ENCODE results near the gene FKBP9. TPM values are rescaled to one million over a fixed set of nuclear protein-coding genes. Genes with fewer than 3 reads are reported as not detected.
"Not testable (repeated sequence)": the region's sequence is repeated elsewhere in the genome, so short reads cannot be mapped to it uniquely, and the experiment has no call there.

The FKBP9 gene
- total RNA-seq, 1 donor from 2014 or later, result 186 TPM

DNA sequence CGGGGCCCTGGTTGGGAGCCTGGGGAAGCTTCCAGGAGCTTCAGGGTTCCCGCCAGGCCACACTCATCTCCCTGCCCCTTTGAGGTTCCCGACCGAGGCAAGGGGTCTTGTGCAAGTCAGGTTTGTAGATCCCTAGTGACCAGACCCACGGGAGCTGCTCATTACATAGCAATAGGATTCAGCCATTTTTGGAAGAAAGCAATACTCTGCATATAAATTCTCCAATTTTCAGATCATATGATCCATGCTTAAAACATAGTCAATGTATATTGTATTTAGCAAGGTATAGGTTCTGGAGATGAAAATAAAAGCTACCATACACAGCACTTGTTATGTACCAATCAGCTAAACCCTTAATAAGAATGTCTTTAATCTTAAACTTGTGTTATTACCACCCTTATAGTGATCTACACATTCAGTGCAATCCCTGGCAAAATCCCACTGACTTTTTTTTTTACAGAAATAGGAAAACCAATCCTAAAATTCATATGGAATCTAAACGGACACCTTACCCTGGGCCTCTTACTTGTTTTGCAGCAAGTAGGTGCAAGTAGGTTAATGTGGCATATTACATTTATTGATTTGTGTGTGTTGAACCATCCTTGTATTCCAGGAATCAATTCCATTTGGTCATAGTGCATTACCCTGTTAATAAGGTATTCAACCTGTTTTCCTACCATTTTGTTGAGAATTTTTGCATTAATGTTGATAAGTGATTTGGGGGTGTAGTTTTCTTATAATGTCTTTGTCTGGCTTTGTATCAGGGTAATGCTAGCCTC lies 13.8 kb upstream of the FKBP9 start:
- no peak for DNase-seq (ENCODE audit: low spot score in 2 of 2, unreplicated experiment in 2 of 2)
- Mint-ChIP-seq H3K27ac (no peak overlapping the region), H3K4me3 (peak overlapping the region; percentile 86), H3K9me3 (peaks cover 25% of the 10 kb centered on the region), H3K27me3 (ENCODE audit: low read depth) (peaks cover 1% of the 10 kb centered on the region), H3K4me1 (peaks cover 21% of the 10 kb centered on the region), H3K36me3 (peaks cover 5% of the 10 kb centered on the region)
- TF ChIP-seq, protein P1, sequence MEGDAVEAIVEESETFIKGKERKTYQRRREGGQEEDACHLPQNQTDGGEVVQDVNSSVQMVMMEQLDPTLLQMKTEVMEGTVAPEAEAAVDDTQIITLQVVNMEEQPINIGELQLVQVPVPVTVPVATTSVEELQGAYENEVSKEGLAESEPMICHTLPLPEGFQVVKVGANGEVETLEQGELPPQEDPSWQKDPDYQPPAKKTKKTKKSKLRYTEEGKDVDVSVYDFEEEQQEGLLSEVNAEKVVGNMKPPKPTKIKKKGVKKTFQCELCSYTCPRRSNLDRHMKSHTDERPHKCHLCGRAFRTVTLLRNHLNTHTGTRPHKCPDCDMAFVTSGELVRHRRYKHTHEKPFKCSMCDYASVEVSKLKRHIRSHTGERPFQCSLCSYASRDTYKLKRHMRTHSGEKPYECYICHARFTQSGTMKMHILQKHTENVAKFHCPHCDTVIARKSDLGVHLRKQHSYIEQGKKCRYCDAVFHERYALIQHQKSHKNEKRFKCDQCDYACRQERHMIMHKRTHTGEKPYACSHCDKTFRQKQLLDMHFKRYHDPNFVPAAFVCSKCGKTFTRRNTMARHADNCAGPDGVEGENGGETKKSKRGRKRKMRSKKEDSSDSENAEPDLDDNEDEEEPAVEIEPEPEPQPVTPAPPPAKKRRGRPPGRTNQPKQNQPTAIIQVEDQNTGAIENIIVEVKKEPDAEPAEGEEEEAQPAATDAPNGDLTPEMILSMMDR (IDR thresholded peaks at IDR 0.05; ENCODE audit: unreplicated experiment), result no peak

DNA sequence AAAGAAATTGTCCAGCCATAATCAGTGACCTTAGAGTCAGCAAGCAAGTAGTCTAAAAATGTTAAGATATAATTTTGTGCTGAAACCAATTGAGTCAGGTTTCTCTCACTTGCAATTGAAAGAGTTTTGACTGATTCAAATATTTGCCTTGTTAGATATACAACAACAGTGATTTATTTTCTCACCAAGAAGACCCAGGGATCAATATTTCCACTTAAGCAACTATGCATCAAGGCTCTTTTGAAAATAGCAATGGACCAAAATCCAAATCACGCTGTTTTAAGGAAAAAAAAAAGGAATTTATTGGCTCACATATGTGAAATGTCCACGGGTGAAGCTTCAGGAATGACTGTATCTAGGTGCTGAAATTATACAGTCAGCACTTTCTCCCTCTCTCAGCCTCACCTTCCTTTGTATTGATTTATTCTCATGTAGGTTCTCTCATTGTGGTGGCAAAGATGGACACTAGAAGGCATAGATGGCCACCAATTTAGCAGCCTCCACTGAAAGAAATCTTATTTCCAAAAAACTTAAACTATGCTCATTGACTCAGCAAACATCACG lies 9.7 kb upstream of the FKBP9 start:
- Mint-ChIP-seq H3K27ac (no peak overlapping the region), H3K36me3 (peaks cover 5% of the 10 kb centered on the region), H3K4me3 (no peak overlapping the region), H3K4me1 (no peaks in the 10 kb centered on the region), H3K9me3 (peaks cover 29% of the 10 kb centered on the region), H3K27me3 (ENCODE audit: low read depth) (peaks cover 1% of the 10 kb centered on the region)
- DNase-seq (ENCODE audit: low spot score in 2 of 2, unreplicated experiment in 2 of 2), result no peak
- TF ChIP-seq, protein P1 (IDR thresholded peaks at IDR 0.05; ENCODE audit: unreplicated experiment), result no peak

DNA sequence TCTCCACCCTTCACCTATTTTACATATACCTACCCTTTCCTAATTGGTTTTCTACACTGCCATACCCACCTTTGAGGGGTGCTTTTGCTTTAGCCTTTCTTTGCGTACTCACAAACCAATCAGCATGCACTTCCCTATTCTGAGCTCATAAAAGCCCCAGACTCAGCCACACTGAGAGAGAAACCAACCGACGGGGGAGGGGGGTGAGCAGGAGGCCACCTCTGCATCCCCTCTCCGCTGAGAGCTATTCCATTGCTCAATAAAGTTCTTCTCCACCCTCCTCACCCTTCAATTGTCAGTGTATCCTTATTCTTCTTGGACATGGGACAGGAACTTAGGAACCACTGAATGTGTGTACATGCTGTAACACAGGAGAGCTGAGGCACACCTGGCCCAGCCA lies 9.0 kb upstream of the FKBP9 start:
- H3K27ac Mint-ChIP-seq, result no peak overlapping the region
- DNase-seq (ENCODE audit: low spot score in 2 of 2, unreplicated experiment in 2 of 2), result no peak
- H3K4me3 Mint-ChIP-seq, result no peak overlapping the region
- TF ChIP-seq, protein P1 (IDR thresholded peaks at IDR 0.05; ENCODE audit: unreplicated experiment), result no peak
- H3K27me3 Mint-ChIP-seq (ENCODE audit: low read depth), result peaks cover 1% of the 10 kb centered on the region
- no peaks in the 10 kb centered on the region for H3K4me1 Mint-ChIP-seq
- peaks cover 5% of the 10 kb centered on the region for H3K36me3 Mint-ChIP-seq
- H3K9me3 Mint-ChIP-seq, result peaks cover 29% of the 10 kb centered on the region

DNA sequence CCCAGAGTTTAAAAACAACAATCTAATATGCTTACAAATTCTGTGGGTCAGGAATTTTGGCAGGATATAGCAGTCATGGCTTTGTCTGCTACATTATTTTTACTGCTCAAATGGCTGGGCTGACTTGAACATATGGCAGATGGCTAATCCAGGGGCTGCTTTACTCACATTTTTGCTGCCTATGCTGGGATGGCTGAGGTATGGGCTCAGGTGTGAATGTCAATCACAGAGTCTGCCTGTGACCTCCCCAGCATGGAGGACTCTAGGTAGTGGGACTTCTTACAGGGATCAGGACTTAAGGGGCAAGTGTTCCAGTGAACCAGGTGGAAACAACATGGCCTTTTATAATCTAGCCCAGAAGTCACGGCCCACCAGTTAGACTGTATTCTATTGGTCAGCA lies 4.4 kb upstream of the FKBP9 start:
- Mint-ChIP-seq H3K36me3 (peaks cover 1% of the 10 kb centered on the region), H3K4me1 (peaks cover 3% of the 10 kb centered on the region), H3K27me3 (ENCODE audit: low read depth) (peaks cover 1% of the 10 kb centered on the region), H3K9me3 (peaks cover 10% of the 10 kb centered on the region), H3K4me3 (no peak overlapping the region), H3K27ac (no peak overlapping the region)
- TF ChIP-seq, protein P1 (IDR thresholded peaks at IDR 0.05; ENCODE audit: unreplicated experiment), result no peak
- no peak for DNase-seq (ENCODE audit: low spot score in 2 of 2, unreplicated experiment in 2 of 2)

DNA sequence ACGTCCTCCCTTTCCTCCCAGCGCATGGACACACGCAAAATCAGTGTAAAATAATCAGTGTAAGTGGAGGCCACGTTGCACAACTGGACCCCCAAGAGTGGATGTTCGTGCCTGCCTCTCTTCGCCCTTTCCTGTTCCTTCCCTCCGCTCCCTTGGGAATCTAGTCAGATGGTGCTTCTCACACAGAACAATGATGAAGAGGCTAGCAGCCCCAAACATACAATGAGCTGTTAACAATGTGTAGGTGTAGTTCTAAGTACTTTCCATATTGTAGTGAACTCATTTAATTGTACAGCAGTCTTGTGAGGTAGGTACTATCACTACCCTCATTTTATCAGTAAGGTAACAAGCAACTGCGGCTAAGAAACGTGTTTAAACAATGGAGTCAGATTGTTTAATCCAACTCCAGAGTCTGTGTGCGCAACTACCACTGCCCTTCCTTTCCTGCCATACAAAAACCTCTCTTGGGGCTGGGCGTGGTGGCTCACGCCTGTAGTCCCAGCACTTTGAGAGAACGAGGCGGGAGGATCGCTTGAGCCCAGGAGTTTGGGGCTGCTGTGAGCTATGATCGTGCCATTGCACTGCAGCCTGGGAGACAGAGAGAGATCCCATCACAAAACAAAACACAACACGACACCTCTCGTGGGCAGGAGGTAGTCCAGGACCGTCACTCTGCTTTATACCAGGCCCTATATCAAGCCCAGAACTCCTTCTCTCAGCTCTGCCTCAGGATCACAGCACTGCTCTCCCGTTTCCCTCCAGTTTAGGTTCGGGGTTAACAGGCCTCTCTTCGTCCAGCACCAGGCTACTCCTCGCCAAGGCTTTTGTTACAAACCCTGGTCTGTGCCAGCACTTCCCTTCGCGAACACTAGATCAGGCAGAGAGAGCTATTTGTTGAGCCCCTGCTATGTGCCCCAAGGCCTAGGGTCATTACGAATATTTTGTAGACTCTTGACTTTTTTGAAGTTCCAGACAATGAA lies 1.1 kb downstream of the FKBP9 start:
- Mint-ChIP-seq H3K36me3 (peaks cover 9% of the 10 kb centered on the region), H3K27ac (peak overlapping the region; percentile 90), H3K9me3 (no peaks in the 10 kb centered on the region), H3K4me1 (peaks cover 15% of the 10 kb centered on the region), H3K27me3 (ENCODE audit: low read depth) (no peaks in the 10 kb centered on the region), H3K4me3 (peak overlapping the region; percentile 79)
- TF ChIP-seq, protein P1 (IDR thresholded peaks at IDR 0.05; ENCODE audit: unreplicated experiment), result no peak
- no peak for DNase-seq (ENCODE audit: low spot score in 2 of 2, unreplicated experiment in 2 of 2)

DNA sequence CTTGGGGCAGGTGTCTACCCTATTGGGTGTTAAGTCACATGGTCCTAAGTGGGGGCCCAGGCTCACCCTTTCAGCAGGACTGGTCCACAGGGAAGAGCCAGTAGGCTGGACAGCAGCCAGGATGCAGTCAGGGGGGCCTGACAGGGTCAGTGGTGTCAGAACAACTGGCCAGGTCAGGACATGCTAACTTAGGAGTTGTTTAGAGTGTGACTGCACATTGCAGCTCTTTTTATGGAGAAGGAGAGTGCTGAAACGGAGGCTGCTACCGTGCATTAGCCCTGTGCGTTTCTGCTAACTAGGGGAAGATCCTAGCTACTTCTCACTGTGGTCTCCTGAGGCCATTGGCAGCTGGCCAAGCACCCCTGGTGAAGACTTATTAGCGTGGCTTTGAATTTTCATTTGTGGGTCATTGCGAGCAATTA lies 6.7 kb downstream of the FKBP9 start:
- not testable (repeated sequence) for H3K36me3 Mint-ChIP-seq

DNA sequence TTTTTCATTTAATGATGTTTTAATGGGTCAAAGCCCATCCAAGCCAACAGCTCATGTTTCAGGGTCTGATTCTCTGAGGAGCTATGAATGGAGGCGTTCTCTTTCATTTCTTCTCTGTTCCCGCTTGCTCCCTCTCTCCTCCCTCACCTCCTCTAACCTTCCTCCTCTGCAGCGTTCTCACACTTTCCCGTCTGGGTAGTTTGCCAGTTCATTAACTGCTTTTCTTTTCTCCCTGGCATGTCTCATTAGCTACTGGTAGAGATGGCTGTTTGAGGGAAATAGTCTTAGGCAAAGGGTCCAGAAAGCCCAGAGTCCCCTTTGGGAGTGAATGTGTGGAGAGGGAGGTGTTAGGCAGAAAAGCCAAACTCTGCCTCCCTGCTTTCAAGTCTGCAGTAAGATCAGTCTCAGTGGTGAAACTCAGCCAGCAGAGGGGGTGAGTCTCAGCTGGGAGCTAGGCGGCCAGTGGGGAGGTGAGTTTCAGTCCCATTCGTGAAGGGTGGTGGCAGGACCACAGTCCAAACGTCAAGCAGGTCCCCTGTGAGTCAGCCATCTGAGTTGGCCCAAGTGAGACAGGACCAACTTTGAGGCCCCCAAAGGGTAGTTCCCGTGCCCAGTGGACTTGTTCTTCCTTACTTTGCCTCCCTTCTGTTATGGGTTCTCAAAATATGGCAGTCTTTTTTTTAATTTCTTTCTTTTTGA lies 7.4 kb downstream of the FKBP9 start:
- not testable (repeated sequence) for H3K9me3 Mint-ChIP-seq; H3K27me3 Mint-ChIP-seq (ENCODE audit: low read depth); DNase-seq (ENCODE audit: low spot score in 2 of 2, unreplicated experiment in 2 of 2); H3K4me3 Mint-ChIP-seq; H3K36me3 Mint-ChIP-seq
- peak overlapping the region; percentile 52 for H3K27ac Mint-ChIP-seq
- H3K4me1 Mint-ChIP-seq, result peaks cover 22% of the 10 kb centered on the region

More for the DNA sequence above, 6.7 kb downstream of the FKBP9 start:
- H3K4me3 Mint-ChIP-seq; H3K27me3 Mint-ChIP-seq (ENCODE audit: low read depth); H3K9me3 Mint-ChIP-seq; DNase-seq (ENCODE audit: low spot score in 2 of 2, unreplicated experiment in 2 of 2): not testable (repeated sequence)
- peak overlapping the region; percentile 34 for H3K27ac Mint-ChIP-seq
- H3K4me1 Mint-ChIP-seq, result peaks cover 22% of the 10 kb centered on the region

Measured in mesothelial cell of epicardium (in vitro differentiated cells).